GM12891 (cell line): ENCODE results near the gene SND1.

Experiments used
- PAX5 ChIP-seq: IDR thresholded peaks from 2 replicates; pipeline ENCODE4 v1.6.1; 2011; ENCODE audit warnings: low read length, moderate library complexity, mild to moderate bottlenecking; ENCODE audit not compliant: insufficient read depth, severe bottlenecking
- POLR2A ChIP-seq: IDR thresholded peaks from 2 replicates; pipeline ENCODE4 v1.6.1; 2011; ENCODE audit warnings: low read depth, low read length, control low read depth
- POLR2AphosphoS5 ChIP-seq: IDR thresholded peaks from 2 replicates; pipeline ENCODE4 v1.6.1; 2011; ENCODE audit warnings: low read depth, low read length, control low read depth
- POU2F2 ChIP-seq: IDR thresholded peaks from 2 replicates; pipeline ENCODE4 v1.6.1; 2011; ENCODE audit warnings: low read depth, mild to moderate bottlenecking, control low read depth, low read length, moderate library complexity
- SPI1 ChIP-seq: IDR thresholded peaks from 2 replicates; pipeline ENCODE4 v1.6.1; 2011; ENCODE audit warnings: low read depth, low read length, control low read depth
- TAF1 ChIP-seq: IDR thresholded peaks from 2 replicates; pipeline ENCODE4 v1.6.1; 2011; ENCODE audit warnings: low read depth, low read length, control low read depth

DNA sequence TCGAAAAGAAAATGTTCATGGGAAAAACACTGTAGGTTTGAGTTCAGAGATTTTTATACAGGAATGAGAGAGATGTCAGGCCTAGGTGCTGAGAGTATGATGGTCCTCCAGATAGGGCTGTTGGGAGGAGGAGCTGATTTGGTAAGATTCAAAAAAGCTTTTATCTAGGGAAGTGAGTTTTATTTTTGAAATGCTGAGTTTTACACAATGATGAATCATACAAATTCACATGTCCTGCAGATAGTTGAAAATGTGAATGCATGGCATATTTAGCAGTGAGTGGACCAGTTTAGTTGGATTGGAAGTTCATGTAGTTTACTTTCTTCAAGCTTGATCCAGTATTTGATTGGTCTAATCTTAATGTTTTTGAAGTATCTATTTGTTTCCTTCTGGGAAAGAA lies 224.4 kb downstream of the SND1 start:
- TF ChIP-seq TAF1 (no peak), SPI1 (no peak), POLR2AphosphoS5 (no peak), POLR2A (no peak), PAX5 (no peak), POU2F2 (no peak)
